ENCODE measurements around the gene CARD10. TPM values are rescaled to one million over a fixed set of nuclear protein-coding genes. Genes with fewer than 3 reads are reported as not detected.

The CARD10 gene
- polyA plus RNA-seq, 1 donor from 2014 or later = 0.36 TPM

GRCh38 chr22:37493979-37494378 is 25.2 kb downstream of the CARD10 start:
- Histone ChIP-seq H4K20me1 (ENCODE audit: insufficient read depth) (no peaks in the 10 kb centered on the region), H3K4me2 (ENCODE audit: low read length) (no peak overlapping the region), H3K9me2 (ENCODE audit: insufficient read depth, low read length) (no peaks in the 10 kb centered on the region), H2AFZ (ENCODE audit: low read depth, low read length) (no peak overlapping the region), H3K79me2 (replicated peaks; ENCODE audit: insufficient read depth, low read length) (no peaks in the 10 kb centered on the region), H3F3A (ENCODE audit: insufficient read depth, low read length, poor library complexity, severe bottlenecking) (no peaks in the 10 kb centered on the region), H3K9ac (ENCODE audit: low read length) (no peak overlapping the region), H3K36me3 (ENCODE audit: insufficient read depth, low read length) (no peaks in the 10 kb centered on the region), H3K9me3 (ENCODE audit: low read length) (no peaks in the 10 kb centered on the region), H3K27ac (ENCODE audit: low read length) (no peak overlapping the region), H3K27me3 (ENCODE audit: insufficient read depth, low read depth, low read length) (no peaks in the 10 kb centered on the region), H3K4me3 (ENCODE audit: low read length) (no peak overlapping the region)
- no peak for TF ChIP-seq EZH2 (IDR thresholded peaks at IDR 0.05; ENCODE audit: borderline replicate concordance, insufficient read depth, low read length, poor library complexity, severe bottlenecking)
- no peak for TF ChIP-seq REST (IDR thresholded peaks at IDR 0.05; ENCODE audit: borderline replicate concordance)
- TF ChIP-seq POLR2AphosphoS5 (IDR thresholded peaks at IDR 0.05) = no peak
- TF ChIP-seq TAF1 (IDR thresholded peaks at IDR 0.05; ENCODE audit: low read depth) = no peak
- TF ChIP-seq EP300 (conservative IDR thresholded peaks at IDR 0.05; ENCODE audit: poor library complexity, severe bottlenecking) = no peak
- no peak for TF ChIP-seq MXI1 (conservative IDR thresholded peaks at IDR 0.05; ENCODE audit: poor library complexity, severe bottlenecking)
- no peak for TF ChIP-seq SMC3 (conservative IDR thresholded peaks at IDR 0.05; ENCODE audit: poor library complexity)
- TF ChIP-seq CTCF (IDR thresholded peaks at IDR 0.05; ENCODE audit: poor library complexity, severe bottlenecking) = no peak
- TF ChIP-seq RAD21 (conservative IDR thresholded peaks at IDR 0.05) = no peak

- Histone ChIP-seq H3K36me3 (ENCODE audit: insufficient read depth, low read length) (no peaks in the 10 kb centered on the region), H3K27ac (ENCODE audit: low read length) (no peak overlapping the region), H3K9me2 (ENCODE audit: insufficient read depth, low read length) (no peaks in the 10 kb centered on the region), H3K4me2 (ENCODE audit: low read length) (no peak overlapping the region), H3K9me3 (ENCODE audit: low read length) (no peaks in the 10 kb centered on the region), H3K79me2 (replicated peaks; ENCODE audit: insufficient read depth, low read length) (no peaks in the 10 kb centered on the region), H3F3A (ENCODE audit: insufficient read depth, low read length, poor library complexity, severe bottlenecking) (no peaks in the 10 kb centered on the region), H3K27me3 (ENCODE audit: insufficient read depth, low read depth, low read length) (no peaks in the 10 kb centered on the region), H2AFZ (ENCODE audit: low read depth, low read length) (no peak overlapping the region), H4K20me1 (ENCODE audit: insufficient read depth) (no peaks in the 10 kb centered on the region), H3K4me3 (ENCODE audit: low read length) (no peak overlapping the region), H3K9ac (ENCODE audit: low read length) (no peak overlapping the region)
- no peak for TF ChIP-seq EP300 (conservative IDR thresholded peaks at IDR 0.05; ENCODE audit: poor library complexity, severe bottlenecking)
- peak; percentile 29 for TF ChIP-seq CTCF (IDR thresholded peaks at IDR 0.05; ENCODE audit: poor library complexity, severe bottlenecking)
These were observed 26.5 kb downstream of the CARD10 start for GRCh38 chr22:37492428-37493344.
